HepG2 (cell line): ENCODE measurements around the gene PLCL1. TPM values are rescaled to one million over a fixed set of nuclear protein-coding genes. Genes with fewer than 3 reads are reported as not detected.

Source experiments
- ATM ChIP-seq: fragments of 450-650 bp; IDR thresholded peaks from 2 replicates; pipeline ENCODE4 v1.7.1; 2017; ENCODE audit warnings: mild to moderate bottlenecking, borderline replicate concordance
- CREM ChIP-seq, 2 experiments: sonication (generic) in 1 of 2; formaldehyde crosslinking in 1 of 2; IDR thresholded peaks; 2 replicates each; pipeline versions ENCODE4 v1.4.0 to v1.6.1; 2016 to 2020; ENCODE audit warnings: antibody characterized with exemption in 1 of 2, mild to moderate bottlenecking in 1 of 2, missing genetic modification reagents in 1 of 2
- HOXA3 ChIP-seq: sonication (generic); formaldehyde crosslinking; IDR thresholded peaks from 2 replicates; pipeline ENCODE4 v1.5.0; 2020; ENCODE audit warnings: missing genetic modification reagents
- IRX3 ChIP-seq: sonication (generic); formaldehyde crosslinking; IDR thresholded peaks from 2 replicates; pipeline ENCODE4 v1.8.1; 2023; ENCODE audit warnings: mild to moderate bottlenecking, low read depth, missing genetic modification reagents, borderline replicate concordance
- MIXL1 ChIP-seq: IDR thresholded peaks from 2 replicates; pipeline ENCODE4 v1.6.1; 2016
- SMAD3 ChIP-seq: sonication (generic); formaldehyde crosslinking; IDR thresholded peaks from 2 replicates; pipeline ENCODE4 v1.4.0; 2020; ENCODE audit warnings: missing genetic modification reagents
- polyA plus RNA-seq, 8 experiments: library from polyadenylated mRNA; depleted of rRNA in 3 of 8; stranded (reverse) in 7 of 8; unstranded in 1 of 8; fragments of >200 nt; fragmentation: Illumina TruSeq in 4 of 8; extraction: Trizol in 4 of 8; gene quantifications; 2 replicates each; pipeline versions ENCODE4 v1.2.1 to v1.2.3, GENCODE V29; 2011 to 2016; ENCODE audit warnings: low read depth in 4 of 8, missing spikeins in 1 of 8, mixed read lengths in 1 of 8; ENCODE audit not compliant: insufficient read depth in 1 of 8
- total RNA-seq, 5 experiments: library from RNA; depleted of rRNA; stranded (reverse); fragments of >200 nt; fragmentation: Illumina TruSeq; extraction: Trizol; gene quantifications; 2 replicates each; pipeline ENCODE4 v1.2.3, GENCODE V29; 2016; ENCODE audit warnings: low read depth in 1 of 5
- TF ChIP-seq, protein P1 (sequence below): sonication (generic); formaldehyde crosslinking; IDR thresholded peaks from 2 replicates; pipeline ENCODE4 v1.4.0; 2020; ENCODE audit warnings: low read depth, missing genetic modification reagents
- TF ChIP-seq, protein P2 (sequence below): fragments of 450-650 bp; IDR thresholded peaks from 2 replicates; pipeline ENCODE4 v1.6.1; 2017; ENCODE audit warnings: mild to moderate bottlenecking

The PLCL1 gene
- total and polyA plus RNA-seq, 2 of the 13 experiments (the other 11 are each of a cell fraction or from before 2014, with no cell fraction given), result not detected

DNA sequence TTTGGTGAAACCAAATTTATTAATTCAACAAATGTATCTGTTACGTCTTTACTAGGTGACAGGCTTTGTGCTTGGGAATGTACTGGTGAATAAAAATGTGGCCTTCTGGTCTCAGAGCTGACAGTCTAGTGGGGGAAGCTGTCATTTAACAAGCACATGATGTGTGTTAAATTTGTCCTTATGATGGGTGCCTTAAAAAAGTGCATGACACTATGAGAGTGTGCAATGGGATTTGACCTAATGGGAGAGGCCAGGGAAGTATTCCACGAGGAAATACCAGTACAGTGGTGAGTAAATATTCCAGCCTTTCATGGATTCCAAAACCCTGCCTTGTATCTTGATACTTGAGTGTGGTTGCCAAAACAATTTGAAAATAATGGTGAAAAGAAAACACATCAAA, 308.9 kb downstream of the PLCL1 start (continued):
- TF ChIP-seq, protein P1, sequence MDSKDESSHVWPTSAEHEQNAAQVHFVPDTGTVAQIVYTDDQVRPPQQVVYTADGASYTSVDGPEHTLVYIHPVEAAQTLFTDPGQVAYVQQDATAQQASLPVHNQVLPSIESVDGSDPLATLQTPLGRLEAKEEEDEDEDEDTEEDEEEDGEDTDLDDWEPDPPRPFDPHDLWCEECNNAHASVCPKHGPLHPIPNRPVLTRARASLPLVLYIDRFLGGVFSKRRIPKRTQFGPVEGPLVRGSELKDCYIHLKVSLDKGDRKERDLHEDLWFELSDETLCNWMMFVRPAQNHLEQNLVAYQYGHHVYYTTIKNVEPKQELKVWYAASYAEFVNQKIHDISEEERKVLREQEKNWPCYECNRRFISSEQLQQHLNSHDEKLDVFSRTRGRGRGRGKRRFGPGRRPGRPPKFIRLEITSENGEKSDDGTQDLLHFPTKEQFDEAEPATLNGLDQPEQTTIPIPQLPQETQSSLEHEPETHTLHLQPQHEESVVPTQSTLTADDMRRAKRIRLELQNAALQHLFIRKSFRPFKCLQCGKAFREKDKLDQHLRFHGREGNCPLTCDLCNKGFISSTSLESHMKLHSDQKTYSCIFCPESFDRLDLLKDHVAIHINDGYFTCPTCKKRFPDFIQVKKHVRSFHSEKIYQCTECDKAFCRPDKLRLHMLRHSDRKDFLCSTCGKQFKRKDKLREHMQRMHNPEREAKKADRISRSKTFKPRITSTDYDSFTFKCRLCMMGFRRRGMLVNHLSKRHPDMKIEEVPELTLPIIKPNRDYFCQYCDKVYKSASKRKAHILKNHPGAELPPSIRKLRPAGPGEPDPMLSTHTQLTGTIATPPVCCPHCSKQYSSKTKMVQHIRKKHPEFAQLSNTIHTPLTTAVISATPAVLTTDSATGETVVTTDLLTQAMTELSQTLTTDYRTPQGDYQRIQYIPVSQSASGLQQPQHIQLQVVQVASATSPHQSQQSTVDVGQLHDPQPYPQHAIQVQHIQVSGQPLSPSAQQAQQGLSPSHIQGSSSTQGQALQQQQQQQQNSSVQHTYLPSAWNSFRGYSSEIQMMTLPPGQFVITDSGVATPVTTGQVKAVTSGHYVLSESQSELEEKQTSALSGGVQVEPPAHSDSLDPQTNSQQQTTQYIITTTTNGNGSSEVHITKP (CRISPR knock-in tag), result no peak
- TF ChIP-seq ATM, result no peak
- no peak for TF ChIP-seq HOXA3 (CRISPR knock-in tag)
- TF ChIP-seq MIXL1 (CRISPR knock-in tag), result no peak
- TF ChIP-seq, protein P2, sequence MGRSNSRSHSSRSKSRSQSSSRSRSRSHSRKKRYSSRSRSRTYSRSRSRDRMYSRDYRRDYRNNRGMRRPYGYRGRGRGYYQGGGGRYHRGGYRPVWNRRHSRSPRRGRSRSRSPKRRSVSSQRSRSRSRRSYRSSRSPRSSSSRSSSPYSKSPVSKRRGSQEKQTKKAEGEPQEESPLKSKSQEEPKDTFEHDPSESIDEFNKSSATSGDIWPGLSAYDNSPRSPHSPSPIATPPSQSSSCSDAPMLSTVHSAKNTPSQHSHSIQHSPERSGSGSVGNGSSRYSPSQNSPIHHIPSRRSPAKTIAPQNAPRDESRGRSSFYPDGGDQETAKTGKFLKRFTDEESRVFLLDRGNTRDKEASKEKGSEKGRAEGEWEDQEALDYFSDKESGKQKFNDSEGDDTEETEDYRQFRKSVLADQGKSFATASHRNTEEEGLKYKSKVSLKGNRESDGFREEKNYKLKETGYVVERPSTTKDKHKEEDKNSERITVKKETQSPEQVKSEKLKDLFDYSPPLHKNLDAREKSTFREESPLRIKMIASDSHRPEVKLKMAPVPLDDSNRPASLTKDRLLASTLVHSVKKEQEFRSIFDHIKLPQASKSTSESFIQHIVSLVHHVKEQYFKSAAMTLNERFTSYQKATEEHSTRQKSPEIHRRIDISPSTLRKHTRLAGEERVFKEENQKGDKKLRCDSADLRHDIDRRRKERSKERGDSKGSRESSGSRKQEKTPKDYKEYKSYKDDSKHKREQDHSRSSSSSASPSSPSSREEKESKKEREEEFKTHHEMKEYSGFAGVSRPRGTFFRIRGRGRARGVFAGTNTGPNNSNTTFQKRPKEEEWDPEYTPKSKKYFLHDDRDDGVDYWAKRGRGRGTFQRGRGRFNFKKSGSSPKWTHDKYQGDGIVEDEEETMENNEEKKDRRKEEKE, result no peak
- no peak for TF ChIP-seq IRX3 (CRISPR knock-in tag)
- TF ChIP-seq CREM (IDR thresholded peaks at IDR 0.05), result no peak
- no peak for TF ChIP-seq CREM (CRISPR knock-in tag; IDR thresholded peaks at IDR 0.05)
- no peak for TF ChIP-seq SMAD3
